HCT116 (cell line): ENCODE data around the gene ANXA6. TPM values are rescaled to one million over a fixed set of nuclear protein-coding genes. Genes with fewer than 3 reads are reported as not detected.

Experiments used
- ATAC-seq: fragments of 200-7000 bp; cut with Tn5 transposase; 2 replicates; pipeline ENCODE4 v1.9.1; 2020; ENCODE audit warnings: mild to moderate bottlenecking, moderate library complexity
- BruUV-seq: library from RNA; stranded (reverse); fragments of 400-500 nt; replicated peaks from 2 replicates; lab custom pipeline; 2021; lab: Mats Ljungman, UMichigan
- CTCF ChIA-PET: fragments of 300-600 bp; sonication (Branson Sonifier 250); formaldehyde crosslinking; loops from one replicate; lab custom pipeline; 2021; ENCODE audit warnings: antibody characterized with exemption; lab: Charles Lee
- POLR2A ChIA-PET: fragments of 300-600, 350-600 bp; sonication (Branson Sonifier 250); formaldehyde crosslinking; loops from one replicate; lab custom pipeline; 2021; ENCODE audit warnings: antibody characterized with exemption; lab: Charles Lee
- RAD21 ChIA-PET, 2 experiments: fragments of 300-600 bp; sonication (Branson Sonifier 250); formaldehyde crosslinking; loops; one replicate each; lab custom pipeline; 2023; ENCODE audit warnings: low total read pairs in 2 of 2; ENCODE audit not compliant: uncharacterized antibody in 2 of 2, unreplicated experiment in 2 of 2, low non-redundant PET in 1 of 2; lab: Charles Lee
- DNase-seq: peaks from one replicate; pipeline ENCODE4 v3.0.0-alpha.2; 2010; ENCODE audit warnings: low read depth, low spot score
- H2AFZ ChIP-seq: fragments of 200-600 bp; shearing (Covaris generic), sonication (generic); 2 replicates; pipeline ENCODE4 v1.6.1; 2017; ENCODE audit warnings: low read depth, mixed run types, mixed read lengths, antibody characterized with exemption, low read length; ENCODE audit not compliant: poor library complexity, severe bottlenecking
- H3K27ac ChIP-seq: 2 replicates; pipeline ENCODE4 v1.5.1; 2012; ENCODE audit warnings: low read depth, low read length
- H3K27me3 ChIP-seq: fragments of 200-600 bp; sonication (generic); 2 replicates; pipeline ENCODE4 v1.6.1; 2016; ENCODE audit warnings: mixed run types, low read length, mixed read lengths; ENCODE audit not compliant: insufficient read depth
- H3K36me3 ChIP-seq, 2 experiments: fragments of 200-500 bp in 1 of 2; fragments of 200-600 bp in 1 of 2; sonication (Bioruptor generic) in 1 of 2; sonication (generic) in 1 of 2; 2 replicates each; pipeline versions ENCODE4 v1.5.1 to v1.6.1; 2014 to 2016; ENCODE audit warnings: low read length in 2 of 2, inconsistent platforms in 1 of 2, mixed read lengths in 1 of 2, mixed run types in 1 of 2; ENCODE audit not compliant: insufficient read depth in 2 of 2, control insufficient read depth in 1 of 2
- H3K4me1 ChIP-seq, 2 experiments: fragments of 200-600 bp in 1 of 2; sonication (generic) in 1 of 2; 2 replicates each; pipeline versions ENCODE4 v1.5.1 to v1.6.1; 2012 to 2017; ENCODE audit warnings: low read length in 2 of 2, inconsistent platforms in 1 of 2, mild to moderate bottlenecking in 1 of 2, mixed read lengths in 1 of 2, mixed run types in 1 of 2, moderate library complexity in 1 of 2; ENCODE audit not compliant: insufficient read depth in 2 of 2, control insufficient read depth in 1 of 2
- H3K4me2 ChIP-seq: fragments of 200-600 bp; sonication (generic); 2 replicates; pipeline ENCODE4 v1.6.1; 2017; ENCODE audit warnings: mixed run types, low read length, mixed read lengths
- H3K4me3 ChIP-seq, 2 experiments: fragments of 200-600 bp in 1 of 2; sonication (generic) in 1 of 2; replicated peaks in 1 of 2; 2 replicates each; pipeline ENCODE4 v1.5.1; 2011 to 2016; ENCODE audit warnings: low read length in 2 of 2, control low read depth in 1 of 2, low read depth in 1 of 2, mild to moderate bottlenecking in 1 of 2, mixed read lengths in 1 of 2, mixed run types in 1 of 2
- H3K79me2 ChIP-seq: fragments of 200-600 bp; sonication (generic); 2 replicates; pipeline ENCODE4 v1.6.1; 2017; ENCODE audit warnings: mild to moderate bottlenecking, mixed run types, low read length, moderate library complexity, mixed read lengths; ENCODE audit not compliant: insufficient read depth
- H3K9ac ChIP-seq: fragments of 200-600 bp; sonication (generic); 2 replicates; pipeline ENCODE4 v1.6.1; 2016; ENCODE audit warnings: low read length, mixed read lengths
- H3K9me2 ChIP-seq: fragments of 200-600 bp; sonication (generic), shearing (Covaris generic); 2 replicates; pipeline ENCODE4 v1.6.1; 2017; ENCODE audit warnings: mixed run types, mild to moderate bottlenecking, moderate library complexity; ENCODE audit not compliant: insufficient read depth
- H3K9me3 ChIP-seq, 2 experiments: fragments of 200-500 bp in 1 of 2; fragments of 200-600 bp in 1 of 2; sonication (Bioruptor generic) in 1 of 2; sonication (generic) in 1 of 2; 2 replicates each; pipeline ENCODE4 v1.6.1; 2014 to 2017; ENCODE audit warnings: low read length in 2 of 2, mixed read lengths in 2 of 2, inconsistent platforms in 1 of 2, low read depth in 1 of 2, mild to moderate bottlenecking in 1 of 2, mixed run types in 1 of 2, moderate library complexity in 1 of 2; ENCODE audit not compliant: control insufficient read depth in 1 of 2, insufficient read depth in 1 of 2
- H4K20me1 ChIP-seq: fragments of 200-600 bp; sonication (generic), shearing (Covaris generic); 2 replicates; pipeline ENCODE4 v1.6.1; 2017; ENCODE audit warnings: mixed run types, mild to moderate bottlenecking, moderate library complexity; ENCODE audit not compliant: insufficient read depth
- CEBPB ChIP-seq: IDR thresholded peaks from 2 replicates; pipeline ENCODE4 v1.6.1; 2012; ENCODE audit warnings: low read depth
- EGR1 ChIP-seq: IDR thresholded peaks from 2 replicates; pipeline ENCODE4 v1.6.1; 2012; ENCODE audit warnings: low read depth
- ELF1 ChIP-seq: IDR thresholded peaks from 2 replicates; pipeline ENCODE4 v1.6.1; 2012; ENCODE audit warnings: low read depth, borderline replicate concordance
- EZH2 ChIP-seq: fragments of 200-600 bp; sonication (generic); IDR thresholded peaks from 2 replicates; pipeline ENCODE4 v1.6.1; 2017; ENCODE audit warnings: antibody characterized with exemption, mixed run types
- EZH2phosphoT487 ChIP-seq: fragments of 200-600 bp; IDR thresholded peaks from 2 replicates; pipeline ENCODE4 v1.6.1; 2018; ENCODE audit warnings: antibody characterized with exemption, borderline replicate concordance
- FOSL1 ChIP-seq: IDR thresholded peaks from 2 replicates; pipeline ENCODE4 v1.6.1; 2012; ENCODE audit warnings: low read depth
- JUND ChIP-seq: IDR thresholded peaks from 2 replicates; pipeline ENCODE4 v1.6.1; 2012
- POLR2A ChIP-seq: IDR thresholded peaks from 2 replicates; pipeline ENCODE4 v1.7.0; 2011; ENCODE audit warnings: borderline replicate concordance; ENCODE audit not compliant: insufficient read depth, insufficient read length; ENCODE audit errors: extremely low read depth
- RAD21 ChIP-seq: IDR thresholded peaks from 2 replicates; pipeline ENCODE4 v1.6.1; 2012; ENCODE audit warnings: low read depth, mild to moderate bottlenecking
- SIN3A ChIP-seq: IDR thresholded peaks from 2 replicates; pipeline ENCODE4 v1.6.1; 2012; ENCODE audit warnings: low read depth
- SRF ChIP-seq: IDR thresholded peaks from 2 replicates; pipeline ENCODE4 v1.6.1; 2012; ENCODE audit warnings: low read depth
- TCF7L2 ChIP-seq: IDR thresholded peaks from 2 replicates; pipeline ENCODE4 v1.7.0; 2011; ENCODE audit warnings: borderline replicate concordance, inconsistent platforms; ENCODE audit not compliant: insufficient read depth, insufficient read length; ENCODE audit errors: extremely low read depth
- ZFX ChIP-seq: fragments of 450-650 bp; IDR thresholded peaks from 2 replicates; pipeline ENCODE4 v1.6.1; 2017
- ZNF274 ChIP-seq: fragments of 200-500 bp; sonication (Bioruptor generic); IDR thresholded peaks from 2 replicates; pipeline ENCODE4 v1.6.1; 2014; ENCODE audit warnings: mild to moderate bottlenecking, low read depth, low read length, inconsistent platforms
- intact Hi-C: fragments of 100-400 bp; cut with micrococcal nuclease; formaldehyde crosslinking; loops from 2 replicates; pipeline ENCODE4 v1.10.0; 2022
- total RNA-seq: library from RNA; stranded (reverse); gene quantifications from one replicate; pipeline ENCODE4 v1.2.1, GENCODE V29; 2021; ENCODE audit not compliant: unreplicated experiment
- TF ChIP-seq, protein P1 (sequence below): IDR thresholded peaks from 2 replicates; pipeline ENCODE4 v1.6.1; 2012
- TF ChIP-seq, protein P2 (sequence below): IDR thresholded peaks from 2 replicates; pipeline ENCODE4 v1.6.1; 2012; ENCODE audit warnings: low read depth
- TF ChIP-seq, protein P3 (sequence below): IDR thresholded peaks from 2 replicates; pipeline ENCODE4 v1.6.1; 2012

Gene ANXA6
- total RNA-seq, 1 experiment from 2014 or later: 71.9 TPM

DNA sequence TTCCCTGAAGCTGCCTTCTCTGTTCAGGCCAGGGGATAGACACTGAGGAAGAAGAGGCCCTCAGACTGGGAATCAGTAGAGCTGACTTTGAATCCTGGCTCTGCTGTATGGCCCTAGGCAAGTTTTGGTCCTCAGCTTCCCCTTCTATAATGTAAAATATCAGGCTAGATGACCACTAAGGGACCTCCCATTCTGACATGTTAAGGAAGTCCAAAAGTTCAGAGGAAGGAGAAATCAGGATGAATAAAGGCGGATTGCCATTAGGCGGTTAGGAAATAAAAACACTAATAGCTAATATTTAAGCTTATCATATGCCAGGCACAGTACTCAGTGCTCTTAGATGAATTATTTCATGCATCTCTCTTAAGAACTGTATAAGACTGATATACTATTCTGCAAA lies 67.9 kb downstream of the ANXA6 start:
- BruUV-seq: no TSS peak
- H3K4me3 ChIP-seq: no peak overlapping the region
- POLR2A ChIA-PET: no interaction called here

More for the DNA sequence above, 67.9 kb downstream of the ANXA6 start:
- no peaks in the 10 kb centered on the region for H3K9me2 ChIP-seq
- intact Hi-C loops: no loop called here
- ATAC-seq (no peak), DNase-seq (no peak)
- no peaks in the 10 kb centered on the region for H3K79me2 ChIP-seq
- CTCF ChIA-PET: interaction anchor here (0.9 kb wide), 1 partner anchor 26 kb away, joined by 5 read pairs; no protein-coding TSS in a partner anchor
- H3K27ac ChIP-seq: no peak overlapping the region
- H3K9ac ChIP-seq: no peak overlapping the region
- RAD21 ChIA-PET: no interaction called here
- no peaks in the 10 kb centered on the region for H3K27me3 ChIP-seq
- no peaks in the 10 kb centered on the region for H3K36me3 ChIP-seq
- no peak overlapping the region for H3K4me2 ChIP-seq
- H4K20me1 ChIP-seq: no peaks in the 10 kb centered on the region
- no peak for TF ChIP-seq ZNF274
- TF ChIP-seq, protein P1, sequence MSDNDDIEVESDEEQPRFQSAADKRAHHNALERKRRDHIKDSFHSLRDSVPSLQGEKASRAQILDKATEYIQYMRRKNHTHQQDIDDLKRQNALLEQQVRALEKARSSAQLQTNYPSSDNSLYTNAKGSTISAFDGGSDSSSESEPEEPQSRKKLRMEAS: no peak
- TF ChIP-seq SIN3A: no peak
- TF ChIP-seq EGR1: no peak
- no peak for TF ChIP-seq ZFX
- TF ChIP-seq ELF1: no peak
- no peak for TF ChIP-seq FOSL1
- TF ChIP-seq, protein P2, sequence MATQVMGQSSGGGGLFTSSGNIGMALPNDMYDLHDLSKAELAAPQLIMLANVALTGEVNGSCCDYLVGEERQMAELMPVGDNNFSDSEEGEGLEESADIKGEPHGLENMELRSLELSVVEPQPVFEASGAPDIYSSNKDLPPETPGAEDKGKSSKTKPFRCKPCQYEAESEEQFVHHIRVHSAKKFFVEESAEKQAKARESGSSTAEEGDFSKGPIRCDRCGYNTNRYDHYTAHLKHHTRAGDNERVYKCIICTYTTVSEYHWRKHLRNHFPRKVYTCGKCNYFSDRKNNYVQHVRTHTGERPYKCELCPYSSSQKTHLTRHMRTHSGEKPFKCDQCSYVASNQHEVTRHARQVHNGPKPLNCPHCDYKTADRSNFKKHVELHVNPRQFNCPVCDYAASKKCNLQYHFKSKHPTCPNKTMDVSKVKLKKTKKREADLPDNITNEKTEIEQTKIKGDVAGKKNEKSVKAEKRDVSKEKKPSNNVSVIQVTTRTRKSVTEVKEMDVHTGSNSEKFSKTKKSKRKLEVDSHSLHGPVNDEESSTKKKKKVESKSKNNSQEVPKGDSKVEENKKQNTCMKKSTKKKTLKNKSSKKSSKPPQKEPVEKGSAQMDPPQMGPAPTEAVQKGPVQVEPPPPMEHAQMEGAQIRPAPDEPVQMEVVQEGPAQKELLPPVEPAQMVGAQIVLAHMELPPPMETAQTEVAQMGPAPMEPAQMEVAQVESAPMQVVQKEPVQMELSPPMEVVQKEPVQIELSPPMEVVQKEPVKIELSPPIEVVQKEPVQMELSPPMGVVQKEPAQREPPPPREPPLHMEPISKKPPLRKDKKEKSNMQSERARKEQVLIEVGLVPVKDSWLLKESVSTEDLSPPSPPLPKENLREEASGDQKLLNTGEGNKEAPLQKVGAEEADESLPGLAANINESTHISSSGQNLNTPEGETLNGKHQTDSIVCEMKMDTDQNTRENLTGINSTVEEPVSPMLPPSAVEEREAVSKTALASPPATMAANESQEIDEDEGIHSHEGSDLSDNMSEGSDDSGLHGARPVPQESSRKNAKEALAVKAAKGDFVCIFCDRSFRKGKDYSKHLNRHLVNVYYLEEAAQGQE: no peak
- no peak for TF ChIP-seq CEBPB
- TF ChIP-seq TCF7L2: no peak
- TF ChIP-seq SRF: no peak
- TF ChIP-seq JUND: no peak
- TF ChIP-seq, protein P3, sequence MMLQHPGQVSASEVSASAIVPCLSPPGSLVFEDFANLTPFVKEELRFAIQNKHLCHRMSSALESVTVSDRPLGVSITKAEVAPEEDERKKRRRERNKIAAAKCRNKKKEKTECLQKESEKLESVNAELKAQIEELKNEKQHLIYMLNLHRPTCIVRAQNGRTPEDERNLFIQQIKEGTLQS: no peak
- no peak for TF ChIP-seq POLR2A
- no peak for TF ChIP-seq EZH2phosphoT487
- no peak for TF ChIP-seq EZH2
- no peak for TF ChIP-seq RAD21
- peaks cover 0 to 23% of the 10 kb centered on the region in 2 experiments; a peak in 2 of 4 replicates for H3K4me1 ChIP-seq
- H3K9me3 ChIP-seq: no peaks in the 10 kb centered on the region
- H2AFZ ChIP-seq: no peak overlapping the region
